ENCODE data around the gene KRT7.

KRT7 gene

GRCh38 chr12:52232674-52233461 is at the start of gene KRT7:
TSS of gene KRT7 (plus strand) at chr12:52233243. CDS start at chr12:52233297, 54 bp downstream.
- DNase-seq, result no peak
- in situ Hi-C loops (cut with MboI; ENCODE audit: low pct_unique_long_range_greater_than_20kb, low sequenced_read_pairs), result no loop called here

DNA sequence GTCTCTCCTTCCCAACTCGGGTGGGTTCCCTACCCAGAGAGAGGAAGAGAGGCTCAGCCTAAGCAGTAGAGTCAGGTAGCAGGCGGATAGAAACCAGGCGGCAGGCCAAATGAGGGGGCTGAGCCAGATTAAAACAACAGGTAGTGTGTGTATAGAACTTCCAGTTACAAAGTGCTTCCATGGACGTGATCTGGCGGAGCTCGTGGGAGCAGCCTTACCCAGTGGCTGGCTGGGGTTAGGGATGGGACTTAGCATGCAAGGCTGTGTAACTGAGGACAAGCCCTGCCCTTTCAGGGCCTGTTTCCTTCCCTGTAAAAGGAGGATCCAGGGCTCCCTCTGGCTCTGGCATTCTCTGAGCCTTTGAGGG is 49.5 kb upstream of the KRT7 start:
- no peak for DNase-seq
- in situ Hi-C loops (cut with MboI; ENCODE audit: low pct_unique_long_range_greater_than_20kb, low sequenced_read_pairs), result no loop called here

GRCh38 chr12:52183971-52184370 is 49.1 kb upstream of the KRT7 start:
- in situ Hi-C loops (cut with MboI; ENCODE audit: low pct_unique_long_range_greater_than_20kb, low sequenced_read_pairs), result no loop called here
- DNase-seq, result no peak

DNA sequence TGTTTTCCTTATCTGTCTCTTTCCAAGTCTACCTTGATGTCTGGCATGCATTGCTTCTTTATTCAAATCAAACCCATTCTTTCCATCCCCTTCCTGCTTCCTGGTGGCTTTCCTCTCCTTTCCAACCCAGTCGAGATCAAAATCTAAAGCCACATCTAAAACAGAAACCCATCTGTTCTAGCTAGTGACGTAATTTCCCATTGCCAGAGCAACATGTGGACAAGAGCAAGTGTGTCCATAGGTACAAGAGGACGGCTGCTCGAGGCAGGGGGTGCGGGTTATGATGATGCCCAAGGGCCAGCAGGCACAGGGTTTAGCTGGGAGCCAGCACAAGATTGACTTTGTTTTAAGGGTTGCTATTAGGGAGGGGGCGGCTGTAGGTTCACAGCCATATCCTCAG is 48.2 kb upstream of the KRT7 start:
- in situ Hi-C loops (cut with MboI; ENCODE audit: low pct_unique_long_range_greater_than_20kb, low sequenced_read_pairs), result no loop called here
- no peak for DNase-seq

GRCh38 chr12:52185400-52185967 is 47.6 kb upstream of the KRT7 start:
- in situ Hi-C loops (cut with MboI; ENCODE audit: low pct_unique_long_range_greater_than_20kb, low sequenced_read_pairs), result no loop called here
- DNase-seq, result no peak

GRCh38 chr12:52186118-52186840 is 46.8 kb upstream of the KRT7 start:
- in situ Hi-C loops (cut with MboI; ENCODE audit: low pct_unique_long_range_greater_than_20kb, low sequenced_read_pairs), result no loop called here
- no peak for DNase-seq

- in situ Hi-C loops (cut with MboI; ENCODE audit: low pct_unique_long_range_greater_than_20kb, low sequenced_read_pairs), result no loop called here
- DNase-seq, result no peak
Observed at GRCh38 chr12:52187206-52187605, 45.8 kb upstream of the KRT7 start.

DNA sequence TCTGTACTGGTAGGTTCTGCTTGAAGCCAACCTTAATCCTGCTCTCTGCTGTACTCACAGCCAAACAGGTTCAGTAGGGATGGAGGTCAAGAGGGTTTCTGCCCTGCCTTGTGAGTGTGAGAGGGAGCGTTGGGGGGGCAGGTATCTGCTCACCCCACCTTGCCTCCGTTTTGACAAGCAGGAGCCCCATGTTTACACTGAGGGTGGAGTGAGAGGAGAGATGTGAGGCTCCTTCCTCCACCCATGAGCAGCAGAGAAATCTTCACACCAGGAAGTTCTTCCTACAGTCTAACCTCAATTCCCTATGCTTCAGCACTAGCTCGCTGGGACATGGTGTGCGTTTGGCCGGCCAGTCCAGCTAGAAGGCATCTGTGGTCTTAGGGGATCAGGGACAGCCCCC is 45.4 kb upstream of the KRT7 start:
- DNase-seq, result no peak
- in situ Hi-C loops (cut with MboI; ENCODE audit: low pct_unique_long_range_greater_than_20kb, low sequenced_read_pairs), result no loop called here

- in situ Hi-C loops (cut with MboI; ENCODE audit: low pct_unique_long_range_greater_than_20kb, low sequenced_read_pairs), result no loop called here
- no peak for DNase-seq
Observed at GRCh38 chr12:52188658-52189057, 44.4 kb upstream of the KRT7 start.

GRCh38 chr12:52189376-52190174 is 43.5 kb upstream of the KRT7 start:
- in situ Hi-C loops (cut with MboI; ENCODE audit: low pct_unique_long_range_greater_than_20kb, low sequenced_read_pairs), result no loop called here
- DNase-seq, result no peak

- in situ Hi-C loops (cut with MboI; ENCODE audit: low pct_unique_long_range_greater_than_20kb, low sequenced_read_pairs), result no loop called here
- DNase-seq, result no peak
Observed at GRCh38 chr12:52190860-52191729, 41.9 kb upstream of the KRT7 start.

- no peak for DNase-seq
- in situ Hi-C loops (cut with MboI; ENCODE audit: low pct_unique_long_range_greater_than_20kb, low sequenced_read_pairs), result no loop called here
Observed at GRCh38 chr12:52191841-52192791, 40.9 kb upstream of the KRT7 start, which contains the start of gene KRT80. TSS of gene KRT80 (minus strand) at chr12:52192014. CDS start at chr12:52191902, 112 bp downstream.

DNA sequence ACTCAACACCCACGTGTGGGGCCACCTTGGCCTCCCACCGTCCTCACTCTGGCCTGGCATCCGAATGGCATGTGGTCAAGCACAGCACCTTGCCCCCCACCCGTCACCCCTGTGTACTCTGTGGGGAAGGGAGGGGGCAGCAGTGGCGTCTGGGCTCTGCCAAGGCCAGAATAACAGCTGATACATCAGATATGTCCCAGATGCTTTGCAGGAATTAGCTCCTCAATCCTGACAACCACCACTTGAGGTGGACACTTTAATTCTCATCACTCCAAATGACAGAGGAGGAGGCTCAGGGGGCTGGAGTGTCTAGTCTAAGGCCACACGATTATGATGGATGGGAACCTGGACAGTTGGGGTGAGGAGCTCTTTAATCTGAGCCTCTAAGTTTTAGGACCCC is 39.5 kb upstream of the KRT7 start:
- no peak for DNase-seq
- in situ Hi-C loops (cut with MboI; ENCODE audit: low pct_unique_long_range_greater_than_20kb, low sequenced_read_pairs), result no loop called here

DNA sequence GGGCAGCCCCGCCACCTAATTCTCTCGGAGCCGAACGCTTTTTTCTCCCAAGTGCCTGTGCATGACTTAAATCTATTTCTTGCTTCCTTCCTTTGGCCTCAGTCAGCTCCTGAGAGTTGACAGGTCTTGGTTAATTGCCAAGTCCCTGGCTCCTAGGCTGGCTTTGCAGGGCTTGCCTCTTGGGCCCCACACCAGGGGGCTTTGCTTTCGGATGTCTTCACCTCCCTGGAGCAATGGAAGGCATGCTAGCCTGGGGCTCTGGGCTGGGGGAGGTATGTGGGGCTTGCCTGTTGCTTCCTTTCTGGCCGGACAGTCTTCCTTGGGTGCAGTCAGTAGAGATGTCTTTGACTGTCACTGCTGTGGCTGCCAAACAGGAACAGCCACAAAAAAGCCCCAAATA is 39.1 kb upstream of the KRT7 start:
- in situ Hi-C loops (cut with MboI; ENCODE audit: low pct_unique_long_range_greater_than_20kb, low sequenced_read_pairs), result no loop called here
- DNase-seq, result peak; percentile 67

- in situ Hi-C loops (cut with MboI; ENCODE audit: low pct_unique_long_range_greater_than_20kb, low sequenced_read_pairs), result no loop called here
Observed at GRCh38 chr12:52195065-52195730, 37.8 kb upstream of the KRT7 start.

DNA sequence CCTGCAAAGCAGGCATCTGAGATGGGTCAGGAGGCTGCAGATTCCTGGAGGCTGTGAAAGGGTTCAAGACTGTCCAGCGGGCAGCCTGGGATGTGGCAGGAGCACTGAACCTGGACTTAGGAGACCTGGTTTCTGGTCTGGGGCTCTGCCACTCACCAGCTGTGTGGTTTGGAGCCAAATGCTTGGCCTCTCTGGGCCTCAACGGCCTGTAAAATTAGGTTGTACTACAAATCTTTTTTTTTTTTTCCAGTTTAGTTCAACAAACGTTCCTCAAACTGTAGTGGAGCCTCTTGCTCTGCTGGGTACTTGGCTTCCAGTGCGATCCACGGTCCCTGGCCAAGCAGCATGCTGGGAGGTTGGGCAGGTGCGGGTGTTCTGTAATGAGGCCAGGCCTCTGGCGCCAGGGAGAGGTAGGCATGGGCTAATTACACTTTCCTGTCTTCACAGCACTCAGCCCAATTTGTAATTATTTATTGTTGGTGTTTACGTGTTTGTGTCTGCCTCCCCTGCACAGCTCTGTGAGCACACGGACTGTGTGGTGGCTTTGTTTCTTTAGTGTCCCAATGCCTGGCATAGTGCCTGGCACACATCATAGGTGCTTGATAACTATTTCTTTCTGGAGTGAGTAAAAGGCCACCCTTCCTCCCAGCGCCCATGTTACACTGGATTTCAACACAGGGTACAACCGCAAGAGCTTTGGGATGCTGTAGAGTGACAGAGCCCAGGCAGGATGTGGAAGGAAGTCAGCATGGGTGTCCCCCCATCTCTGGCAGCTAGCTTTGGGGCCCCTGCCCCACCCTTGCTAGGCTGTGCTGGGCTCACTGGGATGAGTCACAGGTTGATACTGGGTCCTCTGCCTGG is 35.4 kb upstream of the KRT7 start:
- DNase-seq, result no peak
- in situ Hi-C loops (cut with MboI; ENCODE audit: low pct_unique_long_range_greater_than_20kb, low sequenced_read_pairs), result no loop called here

More at GRCh38 chr12:52195065-52195730, 37.8 kb upstream of the KRT7 start:
- peak; percentile 96 for DNase-seq
